ENCODE results near the gene MAMDC4. TPM values are rescaled to one million over a fixed set of nuclear protein-coding genes. Genes with fewer than 3 reads are reported as not detected.

Gene MAMDC4
- total RNA-seq, 1 experiment from 2014 or later, result 17.3 TPM

DNA sequence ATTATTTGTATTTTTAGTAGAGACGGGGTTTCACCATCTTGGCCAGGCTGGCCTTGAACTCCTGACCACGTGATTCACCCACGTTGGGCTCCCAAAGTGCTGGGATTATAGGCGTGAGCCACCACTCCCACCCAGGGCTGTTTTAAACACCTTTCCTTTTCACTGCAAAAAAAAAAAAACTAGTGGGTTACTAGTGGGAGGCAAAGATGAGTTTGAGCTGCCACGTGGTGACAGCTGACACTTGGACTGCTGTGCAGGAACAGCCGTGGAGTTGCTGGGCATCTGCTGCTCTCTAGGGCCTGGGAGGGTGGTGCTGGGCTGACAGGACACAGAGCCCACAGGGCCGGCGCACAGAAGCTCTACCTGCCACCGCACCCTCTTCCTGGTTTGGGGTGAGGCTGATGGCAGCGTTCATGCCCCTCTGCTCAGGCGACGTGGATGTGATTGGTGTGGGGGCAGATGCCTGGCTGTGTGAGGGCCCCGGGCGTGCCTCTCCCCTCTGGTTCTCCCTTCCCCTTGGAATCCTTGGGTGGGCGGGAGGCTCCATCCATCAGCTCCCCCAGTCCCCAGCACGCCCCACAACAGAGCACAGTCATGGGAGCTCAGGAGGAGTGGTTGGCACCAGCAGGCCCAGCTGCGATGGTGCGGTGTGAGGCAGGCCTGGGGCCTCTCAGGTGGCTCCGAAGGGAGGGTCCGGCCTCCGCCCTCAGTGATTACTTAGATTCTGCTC lies 27.5 kb upstream of the MAMDC4 start:
- intact Hi-C loops (cut with micrococcal nuclease), result no loop called here
- ATAC-seq (no peak), DNase-seq (ENCODE audit: low read depth, low spot score) (no peak)
- Histone ChIP-seq H3K9me3 (ENCODE audit: control insufficient read depth in 1 of 2, insufficient read depth in 1 of 2, low read depth in 1 of 2, low read length in 2 of 2) (no peaks in the 10 kb centered on the region), H3K4me2 (ENCODE audit: low read length) (no peak overlapping the region), H3K4me3 (replicated peaks in 1 of 2; ENCODE audit: low read depth in 1 of 2, low read length in 2 of 2) (no peak overlapping the region), H3K9ac (ENCODE audit: low read length) (no peak overlapping the region), H3K27me3 (ENCODE audit: insufficient read depth, low read length) (no peaks in the 10 kb centered on the region), H3K36me3 (ENCODE audit: control insufficient read depth in 1 of 2, insufficient read depth in 2 of 2, low read length in 2 of 2) (peaks cover 0 to 8% of the 10 kb centered on the region in 2 experiments), H2AFZ (ENCODE audit: low read depth, low read length, poor library complexity, severe bottlenecking) (no peak overlapping the region), H3K9me2 (ENCODE audit: insufficient read depth) (no peaks in the 10 kb centered on the region), H4K20me1 (ENCODE audit: insufficient read depth) (no peaks in the 10 kb centered on the region), H3K27ac (ENCODE audit: low read depth, low read length) (no peak overlapping the region), H3K4me1 (ENCODE audit: control insufficient read depth in 1 of 2, insufficient read depth in 2 of 2, low read length in 2 of 2) (no peaks in the 10 kb centered on the region), H3K79me2 (ENCODE audit: insufficient read depth, low read length) (no peaks in the 10 kb centered on the region; the same call in 1 of the 2 replicates)
- ChIA-PET CTCF (interaction anchor here (0.5 kb wide), 1 partner anchor 243 kb away, joined by 5 read pairs; no protein-coding TSS in a partner anchor), POLR2A (interaction anchor here (0.7 kb wide), 1 partner anchor 205 kb away, joined by 4 read pairs; no protein-coding TSS in a partner anchor), RAD21 (ENCODE audit: low non-redundant PET in 1 of 2, low total read pairs in 2 of 2, uncharacterized antibody in 2 of 2, unreplicated experiment in 2 of 2) (no interaction called here)
- no TSS peak for BruUV-seq (replicated peaks)
- no peak for TF ChIP-seq SRF (IDR thresholded peaks at IDR 0.05; ENCODE audit: low read depth)
- TF ChIP-seq POLR2AphosphoS5 (IDR thresholded peaks at IDR 0.05; ENCODE audit: low read depth, low read length), result no peak
- no peak for TF ChIP-seq TCF7L2 (IDR thresholded peaks at IDR 0.05; ENCODE audit: borderline replicate concordance, extremely low read depth, insufficient read depth, insufficient read length)
- TF ChIP-seq, protein P1, sequence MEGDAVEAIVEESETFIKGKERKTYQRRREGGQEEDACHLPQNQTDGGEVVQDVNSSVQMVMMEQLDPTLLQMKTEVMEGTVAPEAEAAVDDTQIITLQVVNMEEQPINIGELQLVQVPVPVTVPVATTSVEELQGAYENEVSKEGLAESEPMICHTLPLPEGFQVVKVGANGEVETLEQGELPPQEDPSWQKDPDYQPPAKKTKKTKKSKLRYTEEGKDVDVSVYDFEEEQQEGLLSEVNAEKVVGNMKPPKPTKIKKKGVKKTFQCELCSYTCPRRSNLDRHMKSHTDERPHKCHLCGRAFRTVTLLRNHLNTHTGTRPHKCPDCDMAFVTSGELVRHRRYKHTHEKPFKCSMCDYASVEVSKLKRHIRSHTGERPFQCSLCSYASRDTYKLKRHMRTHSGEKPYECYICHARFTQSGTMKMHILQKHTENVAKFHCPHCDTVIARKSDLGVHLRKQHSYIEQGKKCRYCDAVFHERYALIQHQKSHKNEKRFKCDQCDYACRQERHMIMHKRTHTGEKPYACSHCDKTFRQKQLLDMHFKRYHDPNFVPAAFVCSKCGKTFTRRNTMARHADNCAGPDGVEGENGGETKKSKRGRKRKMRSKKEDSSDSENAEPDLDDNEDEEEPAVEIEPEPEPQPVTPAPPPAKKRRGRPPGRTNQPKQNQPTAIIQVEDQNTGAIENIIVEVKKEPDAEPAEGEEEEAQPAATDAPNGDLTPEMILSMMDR (IDR thresholded peaks at IDR 0.05 in 2 of 3, conservative IDR thresholded peaks at IDR 0.05 in 1 of 3; ENCODE audit: borderline replicate concordance in 1 of 3, insufficient read depth in 1 of 3, low read depth in 2 of 3, low read length in 2 of 3), result no peak
- no peak for TF ChIP-seq FOSL1 (IDR thresholded peaks at IDR 0.05; ENCODE audit: low read depth)
- TF ChIP-seq, protein P2, sequence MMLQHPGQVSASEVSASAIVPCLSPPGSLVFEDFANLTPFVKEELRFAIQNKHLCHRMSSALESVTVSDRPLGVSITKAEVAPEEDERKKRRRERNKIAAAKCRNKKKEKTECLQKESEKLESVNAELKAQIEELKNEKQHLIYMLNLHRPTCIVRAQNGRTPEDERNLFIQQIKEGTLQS (IDR thresholded peaks at IDR 0.05), result no peak
- TF ChIP-seq JUND (IDR thresholded peaks at IDR 0.05), result no peak
- TF ChIP-seq SP1 (IDR thresholded peaks at IDR 0.05; ENCODE audit: low read depth), result no peak
- no peak for TF ChIP-seq POLR2A (IDR thresholded peaks at IDR 0.05; ENCODE audit: borderline replicate concordance, extremely low read depth, insufficient read depth, insufficient read length)
- no peak for TF ChIP-seq EGR1 (IDR thresholded peaks at IDR 0.05; ENCODE audit: low read depth)
- TF ChIP-seq, protein P3, sequence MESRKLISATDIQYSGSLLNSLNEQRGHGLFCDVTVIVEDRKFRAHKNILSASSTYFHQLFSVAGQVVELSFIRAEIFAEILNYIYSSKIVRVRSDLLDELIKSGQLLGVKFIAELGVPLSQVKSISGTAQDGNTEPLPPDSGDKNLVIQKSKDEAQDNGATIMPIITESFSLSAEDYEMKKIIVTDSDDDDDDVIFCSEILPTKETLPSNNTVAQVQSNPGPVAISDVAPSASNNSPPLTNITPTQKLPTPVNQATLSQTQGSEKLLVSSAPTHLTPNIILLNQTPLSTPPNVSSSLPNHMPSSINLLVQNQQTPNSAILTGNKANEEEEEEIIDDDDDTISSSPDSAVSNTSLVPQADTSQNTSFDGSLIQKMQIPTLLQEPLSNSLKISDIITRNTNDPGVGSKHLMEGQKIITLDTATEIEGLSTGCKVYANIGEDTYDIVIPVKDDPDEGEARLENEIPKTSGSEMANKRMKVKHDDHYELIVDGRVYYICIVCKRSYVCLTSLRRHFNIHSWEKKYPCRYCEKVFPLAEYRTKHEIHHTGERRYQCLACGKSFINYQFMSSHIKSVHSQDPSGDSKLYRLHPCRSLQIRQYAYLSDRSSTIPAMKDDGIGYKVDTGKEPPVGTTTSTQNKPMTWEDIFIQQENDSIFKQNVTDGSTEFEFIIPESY (IDR thresholded peaks at IDR 0.05; ENCODE audit: extremely low read depth, insufficient replicate concordance, low read length), result no peak
- no peak for TF ChIP-seq MAX (IDR thresholded peaks at IDR 0.05)
- TF ChIP-seq EZH2 (IDR thresholded peaks at IDR 0.05), result no peak
- TF ChIP-seq CEBPB (IDR thresholded peaks at IDR 0.05; ENCODE audit: low read depth), result no peak
- TF ChIP-seq YY1 (IDR thresholded peaks at IDR 0.05; ENCODE audit: extremely low read depth, insufficient replicate concordance, low read depth, low read length), result no peak
- no peak for TF ChIP-seq ELF1 (IDR thresholded peaks at IDR 0.05; ENCODE audit: borderline replicate concordance, low read depth)
- TF ChIP-seq EZH2phosphoT487 (IDR thresholded peaks at IDR 0.05; ENCODE audit: borderline replicate concordance), result no peak
